GM15510 (cell line): ENCODE data around the gene KCNJ6.

Experiments
- POLR2A ChIP-seq: IDR thresholded peaks from 3 replicates; pipeline ENCODE4 v1.6.1; 2011; ENCODE audit warnings: borderline replicate concordance; ENCODE audit not compliant: insufficient read length; ENCODE audit errors: extremely low read depth

Gene KCNJ6

DNA sequence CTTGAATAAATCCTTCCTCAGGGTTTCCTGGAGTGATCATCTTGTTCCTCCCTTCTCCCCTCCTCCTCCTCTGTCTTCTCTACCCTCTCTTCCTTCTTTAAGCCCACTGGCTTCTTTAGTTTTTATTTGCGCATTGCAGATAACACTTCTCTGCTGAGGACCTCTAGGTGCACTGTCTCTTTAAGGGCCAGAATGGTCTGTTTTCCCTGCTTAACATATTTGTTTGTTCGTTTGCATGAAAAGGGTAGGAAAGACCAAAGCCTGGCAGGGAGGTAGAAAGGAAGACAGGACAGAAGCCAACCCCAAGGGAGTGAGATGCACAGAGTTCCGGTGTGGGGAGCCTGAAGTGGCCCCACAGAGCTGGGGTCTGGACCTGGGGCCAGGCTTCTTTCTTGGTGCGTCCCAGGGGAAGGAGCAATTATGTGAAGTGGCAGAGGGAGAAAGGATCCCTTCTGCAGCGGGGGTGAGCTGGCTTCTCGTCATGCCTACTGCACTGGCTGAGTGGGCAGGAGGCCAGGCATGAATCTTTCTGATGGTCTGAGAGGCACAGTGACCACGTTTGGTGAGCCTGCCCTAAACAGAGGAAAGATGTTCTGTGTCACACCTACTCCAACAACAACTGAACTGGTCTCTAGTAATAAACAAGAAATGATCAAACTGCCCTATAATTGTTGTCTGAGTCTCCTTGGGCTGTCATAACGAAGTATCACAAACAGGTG, 232.7 kb downstream of the KCNJ6 start:
- TF ChIP-seq POLR2A = no peak

DNA sequence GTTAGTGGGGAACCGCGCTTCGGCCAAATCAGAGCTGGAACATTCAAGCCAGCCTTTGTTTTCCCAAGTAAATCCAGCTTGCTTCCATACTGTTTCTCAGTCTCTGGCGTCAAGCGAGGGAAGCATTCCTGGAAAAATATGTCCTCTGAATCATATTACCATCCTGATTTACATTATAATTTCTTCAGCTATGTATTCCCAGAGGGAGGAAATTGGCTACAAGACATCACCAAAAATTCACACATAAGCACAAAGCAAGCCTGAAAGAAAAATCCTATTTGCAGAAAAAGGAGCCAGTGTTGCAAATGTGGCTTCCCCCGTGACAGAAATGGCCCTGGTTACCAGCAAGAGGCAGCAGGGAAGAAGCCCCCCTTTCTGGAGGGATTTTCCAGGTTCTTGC, 233.3 kb downstream of the KCNJ6 start:
- no peak for TF ChIP-seq POLR2A

DNA sequence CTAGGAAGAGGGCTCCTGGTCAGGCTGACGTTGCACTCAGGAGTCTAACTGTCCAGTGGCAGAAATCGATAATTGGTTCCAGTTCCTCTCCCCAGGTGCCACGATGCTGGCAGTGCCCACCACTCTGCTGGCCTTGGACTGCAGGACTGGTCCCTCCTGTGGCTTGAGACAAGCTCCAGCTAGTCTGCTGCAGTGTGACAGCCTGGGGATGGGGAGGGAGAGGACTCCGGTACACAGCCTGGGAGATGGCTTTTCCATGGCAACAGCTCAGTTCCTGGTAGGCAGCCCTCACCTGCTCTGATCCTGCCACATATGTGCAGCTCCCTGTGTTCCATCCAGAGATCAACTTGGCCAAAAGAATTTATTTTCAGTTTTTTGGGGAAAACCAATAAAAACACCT, 239.3 kb downstream of the KCNJ6 start:
- no peak for TF ChIP-seq POLR2A

DNA sequence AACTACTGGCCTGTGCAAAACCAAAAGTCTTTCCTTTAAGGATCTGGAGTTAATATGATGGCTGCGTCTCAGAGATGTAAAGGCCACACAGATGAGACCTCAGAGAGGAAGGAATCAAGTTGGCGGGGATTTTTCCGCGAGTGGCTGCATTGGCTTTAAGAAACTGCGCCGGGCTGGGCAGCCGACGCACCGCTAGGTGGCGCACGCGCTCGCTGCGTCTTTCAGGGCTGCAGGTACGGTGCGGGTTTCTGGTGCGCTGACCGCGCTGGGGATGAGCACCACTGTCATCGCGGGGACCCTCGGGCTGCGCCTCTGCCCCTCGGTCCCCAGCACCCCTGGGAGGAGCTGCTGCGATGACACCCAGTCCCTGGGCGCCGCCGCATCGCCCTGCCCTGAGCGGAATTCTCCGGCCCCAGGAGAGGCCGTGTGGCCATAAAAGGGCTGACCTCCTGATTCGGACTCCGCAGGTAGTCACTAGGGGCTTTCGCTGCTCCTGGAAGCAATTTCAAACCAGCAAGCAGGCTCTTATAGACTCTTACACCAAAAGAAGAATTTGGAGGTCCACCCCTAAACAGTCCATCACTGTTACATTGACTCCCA, 241.0 kb downstream of the KCNJ6 start:
- TF ChIP-seq POLR2A = no peak

DNA sequence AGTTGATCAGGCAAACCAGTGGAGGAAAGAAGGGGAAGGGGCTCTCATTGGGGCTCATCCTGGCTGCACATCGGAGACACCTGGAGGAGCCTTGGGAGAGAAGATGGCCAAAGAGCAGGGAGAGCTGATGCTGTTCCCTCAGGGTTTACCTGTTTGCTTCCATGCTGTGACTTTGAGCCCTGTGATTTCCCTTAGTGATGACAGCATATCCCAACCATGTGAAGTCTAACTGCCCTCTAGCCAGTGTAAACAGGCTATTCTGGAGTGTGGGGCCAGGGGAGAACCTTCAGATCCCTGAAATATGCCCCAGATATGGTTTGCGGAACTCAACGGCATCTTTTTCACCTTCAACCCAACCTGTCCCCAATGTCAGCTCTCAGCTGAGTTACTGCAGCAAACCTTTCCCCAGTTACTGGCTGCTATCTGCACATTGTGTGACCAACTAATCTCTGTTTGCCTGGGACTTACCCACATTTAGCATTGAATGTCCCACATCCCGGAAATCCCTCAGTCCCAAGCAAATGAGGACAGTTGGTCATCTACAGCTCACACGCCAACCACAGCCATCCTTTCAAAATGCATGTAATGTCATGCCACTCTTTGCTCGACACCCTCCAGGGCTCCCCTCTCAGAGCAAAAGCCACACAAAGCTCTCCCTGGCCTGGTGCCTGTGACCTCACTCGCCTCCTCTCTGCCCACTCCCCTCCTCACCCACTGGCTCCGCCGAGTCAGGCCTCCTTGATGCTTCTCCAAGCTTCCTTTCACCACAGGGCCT, 242.3 kb downstream of the KCNJ6 start:
- no peak for TF ChIP-seq POLR2A

DNA sequence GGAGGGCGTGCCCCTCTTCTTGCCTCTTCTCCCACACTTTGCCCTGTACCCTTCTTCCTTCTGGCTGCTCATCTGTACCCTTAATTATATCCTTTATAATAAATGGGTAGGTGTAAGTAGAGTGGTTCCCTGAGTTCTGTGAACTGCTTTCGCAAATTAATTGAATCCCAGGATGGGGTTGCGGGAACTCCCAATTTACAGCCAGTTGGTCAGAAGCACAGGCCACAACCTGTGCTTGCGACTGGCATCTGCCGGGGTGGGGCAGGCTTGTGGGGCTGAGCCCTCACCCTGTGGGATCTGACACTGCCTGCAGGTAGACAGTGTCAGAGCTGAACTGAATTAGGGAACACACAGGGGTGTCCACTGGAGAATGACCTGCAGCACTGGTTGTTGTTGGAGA, 244.9 kb downstream of the KCNJ6 start:
- TF ChIP-seq POLR2A = no peak

DNA sequence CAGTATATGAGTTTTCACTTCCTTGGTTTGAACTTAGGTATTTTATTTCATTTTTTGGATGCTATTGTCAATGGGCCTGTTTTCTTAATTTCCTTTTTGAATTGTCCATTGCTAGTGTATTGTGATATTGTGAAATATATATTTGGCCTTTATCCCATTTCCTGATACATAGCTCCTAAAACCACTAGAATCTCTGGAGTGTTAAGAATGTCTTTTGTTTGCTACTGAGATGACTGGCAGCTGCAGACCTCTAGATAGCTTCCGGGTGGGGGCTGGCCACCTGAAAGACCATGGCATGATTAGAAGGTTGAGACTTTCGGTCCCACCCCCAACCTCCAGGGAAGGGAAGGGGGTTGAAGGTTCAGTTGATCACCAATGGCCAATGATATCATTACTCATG, 245.4 kb downstream of the KCNJ6 start:
- no peak for TF ChIP-seq POLR2A

DNA sequence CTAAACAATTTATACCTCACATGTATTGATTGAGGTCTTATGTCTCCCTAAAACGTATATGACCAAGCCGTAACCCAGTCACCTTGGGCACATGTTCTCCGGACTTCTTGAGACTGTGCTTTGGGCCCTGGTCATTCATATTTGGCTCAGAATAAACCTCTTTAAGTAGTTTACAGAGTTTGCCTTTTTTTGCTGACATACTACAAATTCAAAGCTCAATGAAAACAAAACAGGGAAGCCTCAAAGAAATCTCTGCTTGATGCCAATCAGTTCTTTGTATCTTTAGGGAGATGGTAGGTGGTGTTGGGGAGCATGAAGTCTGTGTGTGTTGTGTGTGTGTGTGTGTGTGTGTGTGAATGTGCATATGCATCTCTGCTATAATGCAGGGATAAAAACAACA, 247.0 kb downstream of the KCNJ6 start:
- no peak for TF ChIP-seq POLR2A

DNA sequence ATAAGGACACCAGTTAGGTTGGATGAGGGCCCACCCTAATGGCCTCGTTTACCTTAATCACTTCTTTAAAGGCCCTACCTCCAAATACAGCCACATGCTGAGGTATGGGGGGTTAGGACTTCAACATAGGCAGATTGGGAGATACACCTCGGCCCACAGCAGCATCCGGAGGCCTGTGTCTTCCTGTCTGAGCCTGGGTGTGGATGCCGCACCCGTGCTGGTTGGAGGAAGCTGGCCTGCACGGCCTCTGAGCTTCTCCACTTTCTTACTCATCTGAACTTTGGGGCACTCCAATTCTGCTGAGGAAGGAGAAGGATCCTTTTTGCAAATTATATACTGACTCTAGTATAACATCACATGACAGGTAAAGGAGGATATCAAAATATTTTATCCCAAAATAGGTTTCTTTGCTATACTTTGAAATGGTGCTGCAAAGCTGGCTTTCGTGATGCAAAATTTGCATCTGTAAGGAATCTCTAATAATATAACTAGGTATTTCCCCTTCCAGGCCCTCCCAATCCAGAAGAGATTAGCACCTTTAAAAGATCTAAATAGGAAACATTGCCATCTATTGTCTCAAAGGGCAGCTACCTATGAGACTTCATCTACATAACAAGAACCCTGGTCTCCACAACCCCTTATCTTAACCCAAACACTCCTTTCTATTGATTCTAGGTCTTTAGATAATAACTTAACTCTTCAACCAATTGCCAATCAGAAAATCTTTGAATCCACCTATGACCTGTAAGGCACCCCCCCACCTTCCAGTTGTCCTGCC, 247.6 kb downstream of the KCNJ6 start:
- TF ChIP-seq POLR2A = no peak

DNA sequence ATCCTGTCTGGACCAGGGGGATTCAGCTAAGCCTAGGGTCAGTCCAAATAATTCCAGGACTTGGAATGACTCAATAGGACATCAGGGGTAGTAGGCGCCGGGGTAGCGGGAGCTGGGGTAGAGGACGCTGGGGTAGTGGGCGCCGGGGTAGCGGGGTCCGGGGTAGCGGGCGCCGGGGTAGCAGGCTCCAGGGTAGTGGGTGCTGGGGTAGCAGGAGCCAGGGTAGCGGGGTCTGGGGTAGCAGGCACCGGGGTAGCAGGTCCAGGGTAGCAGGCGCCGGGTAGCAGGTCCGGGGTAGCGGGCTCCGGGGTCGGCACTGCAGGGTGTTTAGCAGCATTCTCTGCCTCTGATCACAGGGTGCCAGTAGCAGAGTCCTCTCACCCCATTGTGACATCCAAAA, 248.9 kb downstream of the KCNJ6 start:
- no peak for TF ChIP-seq POLR2A

DNA sequence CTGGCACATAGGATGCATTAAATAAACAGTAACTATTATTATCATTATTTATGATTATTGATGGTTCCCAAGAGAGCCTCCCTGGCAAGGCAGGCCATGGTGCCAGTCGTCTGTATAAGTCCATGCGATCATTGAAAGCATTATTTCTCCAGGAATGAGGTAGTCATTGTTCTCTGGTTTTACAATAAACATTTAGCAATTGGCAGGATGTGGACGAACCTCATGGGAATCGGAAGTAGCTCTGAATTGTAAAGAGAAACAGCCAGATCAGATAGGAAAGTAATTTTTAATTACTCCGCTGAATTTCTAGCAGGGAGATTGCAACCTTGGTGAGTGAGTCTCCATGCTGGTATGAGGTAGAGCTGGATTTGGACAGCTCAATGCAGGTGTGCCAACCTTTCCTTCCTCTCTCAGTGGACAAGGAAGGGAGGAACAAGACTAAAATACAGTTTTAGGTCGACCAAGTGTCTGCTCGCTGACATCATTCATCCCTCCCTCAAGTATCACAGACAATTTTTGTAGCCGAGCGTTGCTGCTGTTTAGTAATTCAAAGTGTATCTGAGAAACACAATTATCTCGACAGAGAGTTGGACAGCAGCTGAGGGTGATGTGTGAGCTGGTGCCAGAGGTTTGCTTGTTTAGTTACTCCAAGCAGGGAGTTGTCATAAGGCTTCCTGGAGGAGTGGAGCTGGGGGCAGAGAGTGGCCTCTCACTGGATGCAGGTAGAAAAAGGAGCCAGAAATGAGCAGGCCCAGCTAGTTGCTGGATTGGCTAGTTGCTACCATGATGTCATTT, 250.8 kb downstream of the KCNJ6 start:
- TF ChIP-seq POLR2A = no peak

DNA sequence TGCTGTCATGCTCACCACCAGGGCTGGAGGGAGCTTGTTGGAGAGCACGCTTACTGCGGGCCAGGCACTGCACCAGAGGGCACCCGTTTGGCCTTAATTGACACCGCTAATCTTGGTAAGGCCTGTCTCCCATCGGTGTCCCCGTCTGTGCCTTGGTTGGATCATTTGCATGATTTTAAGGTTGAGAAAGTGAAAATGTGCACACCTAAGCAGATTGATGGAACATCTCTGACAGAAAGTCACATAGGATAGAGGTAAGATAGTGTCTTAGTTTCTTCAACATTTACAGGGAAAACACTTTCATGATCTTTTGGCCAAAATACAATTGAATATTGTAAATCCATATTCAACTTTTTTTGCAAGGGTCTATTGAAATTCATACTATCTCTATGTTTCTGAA, 255.5 kb downstream of the KCNJ6 start:
- no peak for TF ChIP-seq POLR2A

DNA sequence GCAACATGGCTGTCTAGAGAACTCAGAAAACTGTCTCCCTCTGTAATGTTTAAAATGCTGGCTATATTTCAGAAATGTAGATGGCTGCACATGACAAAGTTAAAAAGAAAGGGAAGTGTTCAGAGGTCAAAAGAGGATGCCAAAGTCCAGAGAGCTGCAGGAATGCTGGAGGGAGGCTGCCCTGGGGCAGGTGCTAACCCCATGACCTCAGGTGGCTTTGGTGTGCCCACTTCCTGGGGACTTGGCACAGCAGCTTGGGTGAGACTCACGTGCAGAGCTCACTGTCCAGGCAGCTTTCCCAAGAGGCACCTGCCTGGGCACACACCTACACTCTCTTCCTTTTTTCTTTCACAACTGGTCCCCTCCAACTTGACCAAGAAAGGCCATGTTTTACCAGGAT, 256.4 kb downstream of the KCNJ6 start:
- TF ChIP-seq POLR2A = no peak

DNA sequence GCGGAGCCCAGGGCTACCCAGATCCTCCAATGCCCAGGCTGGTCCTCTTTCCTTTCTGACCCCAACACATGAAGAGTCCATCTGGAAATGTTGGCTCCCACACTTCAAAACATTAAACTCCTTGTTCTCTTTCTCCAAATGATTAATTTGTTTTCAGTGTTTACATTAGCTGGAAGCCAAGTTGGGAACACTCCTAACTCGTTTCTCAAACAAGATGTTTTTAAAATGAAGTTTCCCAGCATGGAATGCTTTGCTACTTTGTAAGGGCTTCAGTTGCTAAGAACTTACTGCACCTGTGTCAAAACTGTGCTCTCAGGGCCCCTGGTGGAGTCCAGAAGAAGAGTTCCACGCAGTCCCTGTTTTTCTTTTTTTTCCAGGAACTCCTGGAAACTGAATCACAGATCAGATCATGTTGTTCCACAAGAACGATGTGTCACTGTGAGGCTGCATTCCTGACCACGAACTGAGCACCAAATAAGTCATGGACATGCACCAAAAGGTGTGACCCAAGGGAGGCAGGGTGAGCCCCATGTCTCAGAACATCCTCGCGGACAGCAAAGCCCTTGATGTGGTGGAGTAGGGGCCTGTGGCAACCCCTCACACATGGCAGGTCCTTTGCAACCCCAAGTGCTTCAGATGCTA, 257.3 kb downstream of the KCNJ6 start:
- TF ChIP-seq POLR2A = no peak
